Motor neuron (in vitro differentiated cells): ENCODE data around the gene UBAC2. TPM values are rescaled to one million over a fixed set of nuclear protein-coding genes. Genes with fewer than 3 reads are reported as not detected.
"Not testable (repeated sequence)": the region's sequence is repeated elsewhere in the genome, so short reads cannot be mapped to it uniquely, and the experiment has no call there.

Experiments
- ATAC-seq, 8 experiments: fragments of 200-7000 bp; cut with Tn5 transposase; replicated peaks in 6 of 8; 2 replicates each; pipeline ENCODE4 v1.8.0; 2021; ENCODE audit warnings: mild to moderate bottlenecking in 8 of 8, moderate library complexity in 8 of 8
- H3K27ac ChIP-seq, 2 donors: fragments of 250-450 bp; sonication (Bioruptor Pico); 2 replicates each; pipeline ENCODE4 v1.9.0; 2021; ENCODE audit warnings: antibody characterized with exemption in 2 of 2, mild to moderate bottlenecking in 2 of 2, moderate library complexity in 1 of 2
- H3K4me1 ChIP-seq, 2 donors: fragments of 250-450 bp; sonication (Bioruptor Pico); replicated peaks in 1 of 2; 2 replicates each; pipeline ENCODE4 v1.6.1; 2021; ENCODE audit warnings: antibody characterized with exemption in 2 of 2, mild to moderate bottlenecking in 2 of 2, moderate library complexity in 1 of 2
- H3K4me3 ChIP-seq, 5 donors: fragments of 250-450 bp; sonication (Bioruptor Pico); 2 replicates each; pipeline ENCODE4 v1.9.0; 2021; ENCODE audit warnings: antibody characterized with exemption in 5 of 5, mild to moderate bottlenecking in 5 of 5, moderate library complexity in 4 of 5
- WGBS, 10 experiments: fragments of 450-650 bp; shearing (Covaris generic); methylation state at CpG; one replicate each; pipeline ENCODE4 v1.0.0; 2022; 5-methylcytosine and 5-hydroxymethylcytosine counted together
- in situ Hi-C, 9 experiments: fragments of 400-800 bp; cut with MboI; loops; one replicate each; pipeline ENCODE4 v1.15.0; 2021; ENCODE audit warnings: low sequenced_read_pairs in 9 of 9, low pct_unique_long_range_greater_than_20kb in 2 of 9; ENCODE audit not compliant: unreplicated experiment in 9 of 9
- total RNA-seq, 8 experiments: library from RNA; unstranded; fragments of 300-600 nt; gene quantifications; 2 replicates each; pipeline versions ENCODE4 v1.2.3 to v1.2.4, GENCODE V29; 2022

UBAC2 gene
- total RNA-seq, 8 experiments from 2014 or later: 28.5 to 47.7 (median 34.9) TPM

DNA sequence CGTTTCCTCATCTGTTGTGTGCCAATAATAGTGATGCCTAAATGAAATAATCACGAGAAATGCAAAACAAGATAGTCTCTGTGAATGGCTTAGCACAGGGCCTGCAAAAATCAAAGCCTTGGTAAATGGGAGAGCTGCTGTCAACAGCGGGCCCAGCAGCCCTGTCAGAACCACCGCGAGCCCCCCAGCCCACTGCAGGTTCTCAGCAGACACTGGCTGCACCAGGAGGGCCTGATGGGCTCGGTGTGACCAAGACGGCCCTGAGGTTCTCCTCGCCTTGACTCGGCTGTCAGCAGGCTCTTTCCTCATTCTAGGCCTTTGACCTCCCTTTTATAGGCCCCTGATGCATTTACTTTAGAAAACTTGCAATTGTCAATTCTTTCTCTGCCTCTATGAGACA, 197.4 kb downstream of the UBAC2 start:
- in situ Hi-C loops: no loop called here
- Histone ChIP-seq H3K4me1 (peaks cover 0 to 4% of the 10 kb centered on the region in 2 donors), H3K4me3 (no peak overlapping the region), H3K27ac (no peak overlapping the region)
- WGBS, 10 experiments: 37 to 92% (median 70%) methylated on average over 2 to 6 of the region's 9 CpGs; no CpG with 5 or more reads in 3 of the 10 experiments
- ATAC-seq: no peak

- ATAC-seq: no peak
- no peak overlapping the region for H3K27ac ChIP-seq
- no peak overlapping the region for H3K4me3 ChIP-seq
- in situ Hi-C loops: no loop called here
- 20 to 100% (median 92%) methylated on average over 1 to 2 of the region's 11 CpGs; no CpG with 5 or more reads in 5 of the 10 experiments for WGBS, 10 experiments
- peaks cover 0 to 4% of the 10 kb centered on the region in 2 donors for H3K4me1 ChIP-seq
These were observed 198.4 kb downstream of the UBAC2 start for GRCh38 chr13:99398916-99399622.

DNA sequence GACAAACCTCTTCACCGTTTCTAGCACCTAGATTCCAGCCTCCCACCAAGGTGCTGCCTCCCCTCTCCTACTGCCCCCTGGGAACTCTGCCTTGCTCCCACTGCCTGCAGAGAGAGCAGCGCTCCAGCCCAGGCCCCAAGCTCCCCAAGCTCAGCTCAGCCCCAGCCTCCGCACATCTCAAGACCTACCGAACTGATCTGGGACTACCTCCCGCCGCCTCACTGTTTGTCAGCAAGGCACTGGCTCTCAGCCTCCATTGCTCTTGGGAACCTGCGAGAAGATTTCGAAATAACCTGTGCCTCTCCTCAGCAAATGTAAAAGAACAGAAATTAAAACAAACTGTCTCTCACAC, 198.9 kb downstream of the UBAC2 start:
- ATAC-seq: no peak
- in situ Hi-C loops: no loop called here
- H3K4me3 ChIP-seq: no peak overlapping the region
- WGBS, 10 experiments: 67 to 100% methylated on average over 1 of the region's 8 CpGs; no CpG with 5 or more reads in 8 of the 10 experiments
- no peak overlapping the region for H3K27ac ChIP-seq
- H3K4me1 ChIP-seq: peaks cover 0 to 4% of the 10 kb centered on the region in 2 donors

DNA sequence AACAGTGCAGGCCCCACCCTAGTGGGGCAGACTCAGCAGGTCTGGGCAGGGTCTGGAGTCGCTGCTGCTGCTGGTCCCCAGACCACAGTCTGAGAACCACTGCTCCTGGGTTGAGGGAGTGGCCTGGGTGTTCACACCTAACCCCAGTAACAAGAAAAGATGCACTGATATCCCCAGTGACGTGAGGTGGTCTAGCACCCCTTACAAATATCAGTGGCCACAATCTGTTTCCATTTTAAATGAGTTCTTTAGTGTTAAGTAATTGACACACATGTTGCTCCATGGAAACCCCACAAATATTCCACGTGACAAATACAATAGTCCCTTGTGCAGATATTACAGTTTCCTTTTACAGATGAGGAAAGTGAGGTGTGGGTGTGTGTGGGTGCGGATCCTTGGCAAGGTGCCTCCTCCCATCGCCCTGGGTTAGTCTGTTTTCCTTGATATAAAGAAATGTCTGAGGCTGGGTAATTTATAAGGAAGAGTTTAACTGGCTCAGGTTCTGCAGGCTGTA, 202.9 kb downstream of the UBAC2 start:
- WGBS, 10 experiments: 7 to 87% (median 77%) methylated on average over 1 to 4 of the region's 5 CpGs; no CpG with 5 or more reads in 4 of the 10 experiments
- ATAC-seq: no peak
- in situ Hi-C loops: no loop called here
- Histone ChIP-seq H3K4me1 (no peaks in the 10 kb centered on the region), H3K27ac (no peak overlapping the region), H3K4me3 (no peak overlapping the region)

- no peaks in the 10 kb centered on the region for H3K4me1 ChIP-seq
- no peak overlapping the region for H3K4me3 ChIP-seq
- in situ Hi-C loops: no loop called here
- peak in 2 of 8 experiments; percentile 18 to 86 for ATAC-seq
- WGBS, 10 experiments: 0 to 89% (median 80%) methylated on average over 1 to 16 of the region's 24 CpGs; no CpG with 5 or more reads in 2 of the 10 experiments
- no peak overlapping the region for H3K27ac ChIP-seq
These were observed 203.5 kb downstream of the UBAC2 start for GRCh38 chr13:99404005-99404755.

- in situ Hi-C loops: no loop called here
- 42 to 100% (median 90%) methylated on average over 1 to 9 of the region's 15 CpGs; no CpG with 5 or more reads in 4 of the 10 experiments for WGBS, 10 experiments
- Histone ChIP-seq H3K4me3 (no peak overlapping the region), H3K27ac (no peak overlapping the region), H3K4me1 (no peaks in the 10 kb centered on the region)
- no peak for ATAC-seq
These were observed 205.3 kb downstream of the UBAC2 start for GRCh38 chr13:99405966-99406365.

- WGBS, 10 experiments: 7 to 60% (median 28%) methylated on average over 1 to 6 of the region's 6 CpGs; no CpG with 5 or more reads in 1 of the 10 experiments
- H3K4me3 ChIP-seq: no peak overlapping the region
- no peaks in the 10 kb centered on the region for H3K4me1 ChIP-seq
- H3K27ac ChIP-seq: no peak overlapping the region
- in situ Hi-C loops: no loop called here
- ATAC-seq: no peak
These were observed 206.1 kb downstream of the UBAC2 start for GRCh38 chr13:99406799-99407201.

- H3K4me3 ChIP-seq: no peak overlapping the region
- WGBS, 10 experiments: 67 to 81% (median 80%) methylated on average over 3 to 5 of the region's 33 CpGs; no CpG with 5 or more reads in 7 of the 10 experiments
- H3K4me1 ChIP-seq: no peaks in the 10 kb centered on the region
- ATAC-seq: no peak
- in situ Hi-C loops: no loop called here
- no peak overlapping the region for H3K27ac ChIP-seq
These were observed 207.4 kb downstream of the UBAC2 start for GRCh38 chr13:99407906-99408702.

DNA sequence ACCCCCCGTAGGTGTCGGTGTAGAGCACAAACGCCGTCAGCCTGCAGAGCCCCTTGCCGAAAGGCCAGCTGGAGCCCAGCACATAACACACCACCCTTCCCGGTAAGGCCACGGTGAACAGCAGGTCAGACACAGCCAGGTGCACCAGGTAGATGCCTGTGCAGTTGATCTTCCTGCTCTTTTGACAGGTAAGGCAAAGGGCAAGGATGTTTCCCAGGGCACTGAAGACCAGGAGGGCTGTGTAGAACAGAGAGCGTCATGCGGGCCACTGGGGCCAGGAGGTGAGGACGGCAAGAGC, 208.0 kb downstream of the UBAC2 start:
- ATAC-seq: no peak
- 40 to 100% (median 93%) methylated on average over 1 to 6 of the region's 10 CpGs; no CpG with 5 or more reads in 3 of the 10 experiments for WGBS, 10 experiments
- in situ Hi-C loops: no loop called here

DNA sequence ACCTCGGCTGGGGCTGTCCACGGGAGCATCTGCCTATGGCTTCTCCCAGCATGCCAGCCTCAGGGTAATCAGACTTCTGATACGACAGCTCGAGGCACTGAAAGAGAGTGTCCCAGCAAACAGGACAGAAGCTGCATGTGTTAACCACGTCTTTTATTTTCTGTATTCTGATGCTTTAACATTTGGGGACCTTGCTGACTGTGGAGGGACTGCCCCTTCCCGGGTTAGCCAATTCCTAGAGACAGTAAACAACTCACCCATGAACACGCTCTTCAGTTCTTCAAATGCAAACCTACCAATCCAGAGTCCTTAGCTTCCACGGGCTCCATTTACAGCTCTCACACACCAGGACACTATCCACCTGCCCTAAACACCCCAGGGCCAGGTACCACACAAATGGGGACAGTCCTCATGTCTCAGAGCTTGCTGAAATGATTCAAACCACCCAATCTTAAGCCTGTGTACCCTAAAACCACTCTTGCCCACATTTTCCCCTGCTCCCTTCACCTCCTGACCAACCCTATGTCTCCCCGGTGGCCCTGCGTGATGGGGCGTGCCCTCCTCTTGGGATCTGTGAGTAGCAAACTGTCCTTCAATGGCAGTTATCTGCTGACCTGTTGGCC, 208.9 kb downstream of the UBAC2 start:
- H3K4me3 ChIP-seq, in situ Hi-C loops, H3K27ac ChIP-seq, ATAC-seq, H3K4me1 ChIP-seq: not testable (repeated sequence)
- 87 to 100% (median 100%) methylated on average over 1 to 5 of the region's 11 CpGs; no CpG with 5 or more reads in 5 of the 10 experiments for WGBS, 10 experiments

More for the DNA sequence above, 208.0 kb downstream of the UBAC2 start:
- Histone ChIP-seq H3K4me3 (no peak overlapping the region), H3K4me1 (no peaks in the 10 kb centered on the region), H3K27ac (no peak overlapping the region)

- H3K27ac ChIP-seq, H3K4me3 ChIP-seq, H3K4me1 ChIP-seq, in situ Hi-C loops: not testable (repeated sequence)
- 70 to 100% (median 81%) methylated on average over 1 to 6 of the region's 13 CpGs; no CpG with 5 or more reads in 1 of the 10 experiments for WGBS, 10 experiments
- ATAC-seq: peak in 3 of 8 experiments; percentile 36 to 41 (median 40)
These were observed 210.2 kb downstream of the UBAC2 start for GRCh38 chr13:99410646-99411475.

DNA sequence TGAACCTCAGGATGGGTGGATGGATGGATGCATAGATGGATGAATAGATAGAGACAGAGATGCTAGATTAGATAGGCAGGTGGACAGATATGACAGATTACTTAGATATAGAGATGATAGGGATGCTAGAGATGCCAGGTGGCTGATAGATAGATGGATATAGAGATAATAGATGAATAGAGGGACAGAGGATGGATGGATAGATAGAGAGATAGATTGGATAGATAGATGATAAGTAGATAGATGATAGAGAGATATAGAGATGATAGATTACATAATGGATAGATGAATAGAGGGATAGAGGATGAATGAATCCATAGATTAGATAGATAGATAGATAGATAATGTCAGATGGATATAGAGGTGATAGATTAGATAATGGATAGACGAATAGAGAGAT, 212.2 kb downstream of the UBAC2 start:
- in situ Hi-C loops: no loop called here
- H3K4me3 ChIP-seq: no peak overlapping the region
- WGBS, 10 experiments: 0 to 100% (median 57%) methylated on average over 1 of the region's 1 CpG; no CpG with 5 or more reads in 2 of the 10 experiments
- no peak overlapping the region for H3K27ac ChIP-seq
- ATAC-seq: no peak
- H3K4me1 ChIP-seq: peaks cover 15 to 16% of the 10 kb centered on the region in 2 donors
